Stimulated activated CD8-positive, alpha-beta memory T cell treated with anti-CD3 and anti-CD28 coated beads, Interleukin-12 subunit alpha, Interleukin-12 subunit beta, amount 100 ng/mL, for 1 hour (primary cell): ENCODE results near the gene ALOX15.
"Not testable (repeated sequence)": the region's sequence is repeated elsewhere in the genome, so short reads cannot be mapped to it uniquely, and the experiment has no call there.

Experiments used
- DNase-seq: peaks from one replicate; pipeline ENCODE4 v3.0.0-alpha.2; 2020; ENCODE audit warnings: low read depth

Gene ALOX15

DNA sequence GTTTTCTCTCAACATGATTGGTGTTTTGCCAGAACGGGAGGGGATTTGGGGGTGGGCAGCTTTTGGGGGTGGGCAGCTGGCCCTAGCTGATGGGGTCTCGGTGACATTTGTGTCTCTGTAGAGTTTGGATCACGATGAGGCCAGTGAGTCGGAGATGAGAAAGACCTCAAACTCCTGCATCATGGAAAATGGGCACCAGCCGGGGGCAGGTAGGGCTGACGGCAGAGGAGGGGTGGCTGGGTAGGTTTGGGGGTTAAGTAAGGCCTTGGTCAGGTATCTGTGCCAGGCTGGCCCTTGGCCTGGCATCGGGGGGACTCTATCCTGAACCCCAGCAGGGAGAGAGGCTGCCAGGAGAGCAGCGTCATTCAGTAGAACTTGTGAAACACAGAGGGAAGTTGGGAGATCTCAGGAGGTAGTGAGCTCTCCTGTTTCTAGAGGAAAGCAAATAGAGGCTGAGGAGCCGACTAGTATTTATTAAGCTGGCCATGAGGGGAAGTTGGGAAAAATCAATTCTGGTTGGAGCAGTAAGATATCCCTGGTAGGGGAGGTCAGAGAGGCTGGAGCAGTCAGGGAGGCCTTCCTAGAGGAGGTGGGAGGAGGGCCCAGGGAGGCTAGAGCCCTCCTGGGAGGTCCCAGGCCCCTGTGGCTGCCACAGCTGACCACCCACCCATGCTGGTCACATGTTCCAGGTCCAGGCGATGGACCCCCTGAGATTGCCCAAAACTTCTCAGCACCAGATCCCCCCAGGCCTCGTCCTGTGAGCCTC, 49.1 kb downstream of the ALOX15 start:
- no peak for DNase-seq

GRCh38 chr17:4591529-4591928, 49.9 kb downstream of the ALOX15 start:
- no peak for DNase-seq

GRCh38 chr17:4590981-4591453, 50.5 kb downstream of the ALOX15 start:
- DNase-seq: no peak

DNA sequence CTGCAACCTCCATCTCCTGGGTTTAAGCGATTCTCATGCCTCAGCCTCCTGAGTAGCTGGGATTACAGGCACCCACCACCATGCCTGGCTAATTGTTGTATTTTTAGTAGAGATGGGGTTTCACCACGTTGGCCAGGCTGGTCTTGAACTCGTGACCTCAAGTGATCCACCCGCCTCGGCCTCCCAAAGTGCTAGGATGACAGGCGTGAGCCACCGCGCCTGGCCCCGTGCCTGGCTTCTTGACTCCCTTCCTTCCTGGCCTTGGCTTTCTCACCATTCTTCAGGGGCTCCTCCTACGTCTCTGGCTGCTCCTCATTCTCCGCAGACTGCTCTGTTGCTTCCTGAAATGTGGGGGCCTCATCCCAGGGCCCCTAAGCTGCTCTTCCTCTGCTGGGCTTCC, 51.4 kb downstream of the ALOX15 start:
- DNase-seq: not testable (repeated sequence)

DNA sequence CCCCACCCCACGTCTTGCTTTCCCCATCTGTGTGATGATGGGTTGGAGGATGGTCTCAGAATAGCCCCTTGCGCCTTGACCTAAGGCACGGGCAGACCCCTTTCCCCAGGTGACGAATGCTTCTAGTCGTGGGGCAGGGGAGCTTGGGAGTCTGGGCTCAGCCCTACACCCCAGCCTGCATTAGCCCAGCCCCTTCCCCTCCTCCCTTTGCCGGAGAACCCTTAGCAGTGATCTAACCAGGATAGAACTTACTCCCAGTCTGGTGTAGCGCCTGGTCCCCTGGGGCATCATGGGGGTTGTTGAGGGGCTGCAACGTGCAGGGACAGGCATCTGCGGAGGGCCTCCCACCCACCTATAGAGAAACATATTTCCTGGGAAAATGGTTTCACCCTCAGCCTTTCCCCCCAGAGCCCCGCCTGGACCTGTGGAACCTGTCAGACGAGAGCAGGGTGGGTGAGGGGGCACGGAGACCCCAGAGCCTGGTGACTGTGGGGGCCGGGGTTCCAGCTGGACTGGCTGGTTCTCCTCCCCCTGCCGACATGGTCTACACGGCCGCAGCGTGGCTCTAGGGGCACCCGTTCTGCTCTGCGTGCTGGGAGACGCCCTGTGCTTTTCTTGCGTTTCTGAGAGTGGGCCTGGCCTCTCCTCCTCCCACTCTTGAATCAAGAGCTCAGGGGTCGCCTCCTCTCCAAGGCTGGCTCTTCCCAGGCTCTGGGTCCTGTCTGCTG, 52.4 kb downstream of the ALOX15 start:
- DNase-seq: no peak

DNA sequence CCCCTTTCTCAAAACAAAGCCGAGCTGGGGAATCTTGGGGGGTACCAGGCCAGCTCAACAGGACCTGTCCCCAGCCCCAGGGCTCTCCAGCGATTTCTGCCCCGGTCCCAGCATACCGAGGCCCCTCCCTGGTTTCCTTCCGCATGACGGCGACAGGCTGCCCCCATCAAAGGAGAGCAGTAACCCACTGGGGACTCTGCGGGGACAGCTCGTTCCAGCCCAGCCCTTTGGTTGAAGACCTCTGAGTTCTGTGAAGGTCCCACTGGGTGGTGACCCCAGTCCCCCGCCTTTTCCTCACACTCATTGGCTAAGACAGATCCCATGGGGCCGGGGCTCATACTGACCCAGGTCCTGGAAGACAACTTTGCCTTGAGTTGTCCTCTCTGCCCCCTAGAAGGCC, 53.1 kb downstream of the ALOX15 start:
- no peak for DNase-seq

DNA sequence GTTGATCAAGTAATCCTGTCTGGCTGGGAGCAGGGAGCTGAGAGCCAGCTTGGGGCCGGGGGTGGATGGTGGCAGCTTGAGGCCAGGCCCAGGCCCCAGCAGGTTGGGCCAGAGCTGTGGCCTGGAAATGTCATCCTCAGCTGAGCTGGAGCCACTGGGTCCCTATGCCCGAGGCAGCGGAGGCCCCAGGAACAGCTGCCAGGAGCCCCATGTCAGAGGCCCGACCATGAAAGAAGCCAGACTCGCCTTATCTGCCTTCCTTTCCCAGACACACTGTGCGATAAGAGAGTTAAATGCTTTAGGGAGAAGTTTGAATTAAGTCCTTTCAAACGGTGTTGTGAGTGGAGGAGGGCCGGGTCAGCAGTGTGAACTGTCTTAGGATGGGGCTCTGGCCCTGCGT, 53.7 kb downstream of the ALOX15 start:
- no peak for DNase-seq

- DNase-seq: no peak
Observed at GRCh38 chr17:4587195-4587594, 54.3 kb downstream of the ALOX15 start.

DNA sequence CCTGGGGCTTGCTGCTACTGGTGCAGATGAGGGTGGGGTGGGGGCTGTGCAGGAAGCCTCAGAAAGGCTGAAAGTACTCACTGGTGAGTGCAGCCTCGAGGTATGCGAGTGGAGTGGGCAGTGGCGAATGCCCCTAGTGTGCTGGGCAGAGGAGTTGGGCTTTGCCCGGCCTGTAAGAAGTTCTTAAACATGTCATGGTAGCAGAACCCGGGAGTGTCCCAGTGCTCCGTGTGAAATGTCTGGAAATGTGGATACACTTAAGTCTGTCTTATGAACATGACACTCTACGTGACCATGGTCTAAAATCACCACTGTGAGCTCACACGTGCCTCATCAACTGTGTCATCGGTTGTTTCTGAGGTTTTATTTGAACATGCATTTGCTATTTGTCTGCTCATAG, 55.4 kb downstream of the ALOX15 start:
- DNase-seq: no peak

DNA sequence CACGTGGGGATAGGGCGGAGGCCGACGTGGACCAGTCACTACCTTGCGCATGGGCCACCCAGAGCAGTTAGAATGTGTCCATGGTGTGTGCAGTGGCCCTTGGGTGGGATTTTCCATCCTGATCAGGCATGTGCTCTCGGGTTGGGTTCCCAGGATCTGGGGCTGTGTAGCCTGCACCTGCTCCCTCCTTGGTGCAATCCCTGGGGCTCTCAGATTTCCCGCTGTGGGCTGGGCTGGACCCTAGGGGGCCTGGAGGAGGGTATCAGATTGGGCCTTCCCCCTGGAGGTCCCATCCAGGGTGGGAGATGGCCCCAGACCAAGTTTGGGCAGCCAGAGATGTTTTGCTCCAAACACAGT, 55.9 kb downstream of the ALOX15 start:
- DNase-seq: no peak

DNA sequence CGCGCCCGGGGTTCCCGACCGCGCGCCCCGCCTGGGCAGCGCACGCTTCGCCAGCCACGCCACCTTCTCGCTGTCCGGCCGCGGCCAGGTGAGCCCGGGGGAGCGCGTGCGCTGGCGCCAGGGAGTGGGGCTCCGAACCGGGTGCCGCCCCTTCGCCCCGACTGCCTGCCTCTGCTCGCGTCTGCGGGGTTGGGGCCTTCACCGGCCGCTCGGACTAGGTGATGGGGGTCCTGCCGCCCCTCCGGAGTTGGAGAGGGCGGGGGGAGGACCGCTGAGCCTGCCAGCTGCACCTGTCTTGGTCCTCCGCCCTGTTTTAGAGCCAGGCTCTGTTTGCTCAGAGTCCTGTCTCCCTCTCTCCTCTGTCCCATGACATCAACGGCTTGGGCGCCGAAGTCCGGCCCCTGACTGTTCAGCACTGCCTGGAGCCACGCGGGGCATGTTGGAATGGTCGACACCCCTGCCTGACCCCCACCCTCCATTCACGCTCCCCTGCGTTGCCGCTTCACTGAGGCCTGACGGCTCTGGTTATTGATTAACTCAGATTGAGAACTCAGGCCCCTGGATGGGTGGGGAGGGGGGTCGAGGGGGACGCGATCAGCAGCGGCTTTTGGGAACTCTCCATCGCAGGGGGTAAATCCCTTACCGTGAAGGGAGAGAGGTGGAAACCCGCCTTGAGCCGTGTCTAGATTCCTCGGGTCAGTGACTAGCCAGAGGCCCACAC, 56.4 kb downstream of the ALOX15 start:
- DNase-seq: no peak

GRCh38 chr17:4584101-4584916, 57.2 kb downstream of the ALOX15 start, which contains the start of gene SMTNL2:
SMTNL2 (plus strand) TSS chr17:4584529; CDS start chr17:4584606, 77 bp downstream.
- DNase-seq: no peak

DNA sequence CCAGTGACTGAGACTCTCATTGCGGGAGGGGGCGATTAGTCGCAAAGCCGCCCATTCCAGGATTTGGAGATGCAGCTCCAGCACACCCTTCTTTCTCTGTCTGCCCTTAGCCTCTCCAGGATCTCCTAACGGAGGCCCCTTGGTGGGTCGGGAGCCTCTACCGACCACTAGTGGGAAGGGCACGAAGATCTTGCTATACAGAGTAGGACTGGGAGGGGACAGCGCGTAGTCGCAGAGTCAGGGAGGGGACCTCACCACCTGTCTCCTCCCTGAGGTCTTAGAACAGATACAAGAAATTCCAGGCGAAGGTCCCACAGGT, 57.7 kb downstream of the ALOX15 start:
- no peak for DNase-seq

- no peak for DNase-seq
Observed at GRCh38 chr17:4583206-4583605, 58.3 kb downstream of the ALOX15 start.

- DNase-seq: no peak
Observed at GRCh38 chr17:4582691-4583090, 58.8 kb downstream of the ALOX15 start.

DNA sequence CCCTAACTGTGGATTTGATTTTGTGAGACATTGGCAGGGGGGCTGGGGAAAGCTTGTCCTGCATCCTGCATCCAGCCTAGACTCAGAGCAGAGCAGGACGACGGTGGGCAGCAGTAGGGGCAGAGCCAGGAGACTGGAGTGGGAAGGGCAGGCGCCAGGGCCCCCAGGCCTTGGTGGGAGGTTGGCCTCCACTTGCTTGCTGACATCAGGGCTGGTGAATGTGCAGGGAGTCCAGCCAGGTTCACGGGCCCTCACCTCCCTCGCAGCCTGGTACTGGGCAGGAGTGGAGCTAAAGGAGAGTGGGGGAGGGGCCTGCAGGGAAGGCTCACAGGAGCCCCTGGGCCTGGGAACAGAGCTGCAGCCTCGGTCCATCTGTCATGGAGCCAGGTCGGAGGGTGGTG, 59.4 kb downstream of the ALOX15 start:
- DNase-seq: no peak
